IPS DF 4.7 (cell line): Measurements from ENCODE around the gene TSSC4.

ENCODE experiments used
- DNase-seq: peaks from one replicate; pipeline ENCODE4 v3.0.0-alpha.2; 2013; ENCODE audit warnings: low spot score; ENCODE audit errors: extremely low read depth

Gene TSSC4

DNA sequence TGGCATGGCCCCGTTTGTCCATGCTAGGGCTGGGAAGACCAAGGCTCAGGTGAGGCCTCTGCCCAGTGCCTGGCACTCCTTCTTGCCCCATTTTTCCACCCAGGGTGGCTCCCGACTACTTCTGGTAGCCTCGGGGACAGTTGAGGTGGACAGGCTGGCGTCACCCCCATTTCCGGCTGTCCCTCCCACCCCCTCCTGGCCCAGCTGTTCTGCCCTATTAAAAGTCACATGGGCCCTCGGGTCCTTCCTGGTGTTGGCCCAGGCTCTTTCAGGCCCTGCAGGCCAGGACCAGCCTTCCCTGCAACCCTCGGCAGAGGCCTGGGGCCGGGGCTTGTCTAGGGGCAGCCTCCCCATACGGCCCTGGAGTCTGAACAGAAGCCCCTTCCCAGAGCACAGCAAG, 14.0 kb upstream of the TSSC4 start:
- DNase-seq: no peak

DNA sequence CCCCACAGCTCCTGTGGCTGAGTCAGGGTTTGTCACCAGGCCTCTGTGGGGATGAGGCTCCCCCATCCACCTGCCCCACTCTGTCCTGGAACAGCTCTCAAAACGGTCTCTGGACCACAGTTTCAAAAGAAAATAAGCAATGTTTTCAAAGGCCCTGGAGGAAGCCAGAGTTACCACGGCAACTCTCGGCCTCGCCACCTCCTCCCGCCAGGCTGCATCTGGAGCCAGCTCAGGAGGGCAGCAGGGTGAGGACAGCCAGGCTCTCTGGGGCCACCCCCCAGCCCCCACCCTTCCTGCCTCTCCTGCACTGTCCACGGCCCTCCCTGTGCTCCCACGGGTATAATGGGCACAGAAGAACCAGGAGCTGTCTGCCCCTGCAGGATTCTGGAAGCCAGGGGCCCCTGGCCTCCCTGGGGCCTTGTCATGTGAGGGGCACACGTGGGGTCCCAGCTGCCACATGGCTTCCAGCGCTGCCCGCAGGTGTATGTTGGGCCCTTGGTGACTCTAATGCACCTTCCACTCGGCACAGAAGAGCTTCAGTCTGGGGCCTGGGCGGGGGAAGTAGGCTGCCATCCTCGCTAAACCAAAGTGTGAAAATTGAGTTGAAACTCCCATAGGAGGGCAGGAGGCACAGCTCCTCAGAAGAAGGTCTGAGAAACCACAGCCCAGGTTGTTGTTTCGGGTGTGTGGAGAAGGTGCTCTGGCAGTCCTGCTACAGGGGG, 13.1 kb upstream of the TSSC4 start:
- DNase-seq: no peak

DNA sequence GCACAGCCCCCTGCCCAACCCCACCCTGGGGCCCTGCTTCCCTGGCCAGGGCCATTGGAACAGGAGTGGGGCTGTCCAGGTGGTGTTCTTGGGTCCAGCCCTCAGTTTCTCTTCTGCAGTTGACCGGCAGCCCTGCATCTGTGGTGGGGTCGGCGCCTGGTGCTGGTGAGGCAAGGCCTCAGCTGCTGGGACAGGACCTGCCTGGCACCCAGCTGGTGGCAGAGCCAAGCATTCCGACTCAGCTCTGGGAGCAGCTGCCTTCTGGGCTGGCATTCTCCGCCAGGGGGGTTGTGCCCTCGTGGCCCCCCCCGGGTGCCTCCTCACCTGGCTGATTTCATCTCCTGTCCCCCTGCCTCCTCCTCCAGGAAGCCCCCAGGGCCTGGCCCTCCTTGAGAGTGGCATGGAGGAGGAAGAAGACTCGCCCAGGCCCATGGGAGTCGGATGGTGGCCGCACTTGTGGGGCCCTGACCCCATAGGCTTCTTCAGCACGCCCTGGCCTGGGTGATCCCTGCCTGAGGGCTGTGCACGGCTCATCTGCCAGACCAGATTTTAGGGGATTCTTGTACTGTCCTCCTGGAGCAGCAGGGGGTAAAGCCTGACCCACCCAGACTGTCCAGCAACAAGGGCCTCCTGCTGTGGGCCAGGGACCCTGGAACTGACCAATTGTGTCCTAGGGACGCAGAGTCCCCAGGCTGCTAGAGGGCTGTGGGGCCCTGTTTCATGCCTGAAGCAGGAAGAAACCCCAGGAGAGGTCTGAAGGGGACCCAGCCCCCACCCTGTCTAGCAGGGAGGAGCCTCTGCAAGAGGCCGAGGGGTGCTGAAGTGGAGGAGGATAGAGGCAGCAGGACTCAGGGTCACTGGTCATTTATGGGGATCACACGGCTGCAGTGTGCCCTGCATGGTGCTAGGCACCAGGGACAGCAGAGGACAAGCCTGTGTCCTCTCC, 11.8 kb upstream of the TSSC4 start:
- no peak for DNase-seq

DNA sequence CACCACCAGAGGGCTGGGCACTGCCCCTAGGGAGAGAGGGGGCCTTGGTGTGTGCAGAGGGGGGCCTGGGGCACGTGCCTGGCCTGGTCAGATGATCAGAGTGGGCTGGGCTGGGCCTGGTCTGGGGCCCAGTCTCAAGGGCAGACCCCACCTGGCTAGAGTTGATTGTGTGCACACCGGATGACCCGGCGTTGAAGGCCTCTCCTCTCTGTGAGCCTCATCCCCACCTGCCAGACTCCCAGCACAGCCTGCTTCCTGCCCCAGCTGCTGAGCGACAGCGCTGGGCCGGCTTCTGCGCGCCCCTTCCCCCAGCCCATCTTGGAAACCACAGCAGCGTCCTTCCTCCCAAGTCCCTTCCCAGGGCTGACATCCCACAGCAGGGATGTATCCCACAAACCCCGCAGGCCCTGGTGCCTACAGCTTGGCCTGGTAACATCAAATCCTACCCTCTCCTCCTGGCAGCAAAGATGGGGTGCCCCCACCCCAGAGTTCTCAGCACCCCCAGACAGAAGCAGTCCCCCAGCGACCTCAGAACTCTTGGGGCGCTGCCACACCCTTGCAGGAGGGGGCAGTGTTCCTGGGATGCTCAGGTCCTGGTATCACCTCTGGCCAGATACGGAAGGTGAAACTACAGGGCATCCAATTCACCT, 11.0 kb upstream of the TSSC4 start:
- no peak for DNase-seq

DNA sequence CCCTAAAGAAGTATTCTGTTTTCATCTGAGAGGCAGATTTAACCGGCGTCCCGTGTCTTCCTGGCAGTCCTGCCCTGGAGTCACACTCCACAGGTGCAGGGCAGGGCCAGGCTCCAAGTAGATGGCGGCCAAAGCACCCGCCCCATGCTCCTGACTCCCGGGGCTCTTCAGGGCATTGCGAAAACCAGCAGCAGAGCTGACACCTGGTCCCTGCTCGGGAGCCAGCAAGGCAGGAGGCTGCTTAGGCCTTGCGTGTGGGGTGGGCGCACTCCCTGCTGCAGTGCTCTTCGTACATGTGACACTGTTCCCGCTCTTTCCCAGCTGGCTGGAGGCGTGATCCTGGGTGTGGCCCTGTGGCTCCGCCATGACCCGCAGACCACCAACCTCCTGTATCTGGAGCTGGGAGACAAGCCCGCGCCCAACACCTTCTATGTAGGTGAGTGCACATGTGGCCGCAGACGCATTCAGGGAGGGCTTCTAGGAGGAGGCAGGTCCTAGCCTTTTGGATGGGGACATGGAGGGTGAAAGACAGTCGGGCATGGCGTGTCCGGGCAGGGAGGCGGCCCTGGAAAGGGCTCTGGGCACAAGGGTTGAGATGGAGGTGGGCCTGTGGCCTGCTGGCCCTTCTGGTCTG, 10.3 kb upstream of the TSSC4 start:
- no peak for DNase-seq

DNA sequence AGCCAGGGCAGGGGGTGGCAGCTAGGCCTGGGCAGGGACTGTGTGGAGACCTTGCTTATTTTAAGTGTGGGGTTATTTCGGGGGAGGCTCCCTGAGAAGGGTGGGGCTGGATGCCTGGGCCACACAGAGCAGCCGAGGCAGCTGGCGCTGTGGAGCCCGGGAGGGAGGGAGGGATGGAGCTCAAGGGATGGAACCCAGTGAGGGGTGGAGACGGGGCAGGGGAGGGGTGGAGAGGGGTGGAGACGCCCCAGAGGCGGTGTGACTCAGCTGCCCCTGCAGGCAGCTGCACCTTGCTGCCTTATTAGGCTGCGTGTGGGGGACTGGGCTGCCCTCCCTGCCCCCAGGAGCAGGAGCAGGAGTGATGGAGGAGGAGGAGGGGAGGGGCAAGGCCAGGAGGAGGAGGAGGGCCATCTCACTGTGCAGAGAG, 9.8 kb upstream of the TSSC4 start:
- DNase-seq: no peak

DNA sequence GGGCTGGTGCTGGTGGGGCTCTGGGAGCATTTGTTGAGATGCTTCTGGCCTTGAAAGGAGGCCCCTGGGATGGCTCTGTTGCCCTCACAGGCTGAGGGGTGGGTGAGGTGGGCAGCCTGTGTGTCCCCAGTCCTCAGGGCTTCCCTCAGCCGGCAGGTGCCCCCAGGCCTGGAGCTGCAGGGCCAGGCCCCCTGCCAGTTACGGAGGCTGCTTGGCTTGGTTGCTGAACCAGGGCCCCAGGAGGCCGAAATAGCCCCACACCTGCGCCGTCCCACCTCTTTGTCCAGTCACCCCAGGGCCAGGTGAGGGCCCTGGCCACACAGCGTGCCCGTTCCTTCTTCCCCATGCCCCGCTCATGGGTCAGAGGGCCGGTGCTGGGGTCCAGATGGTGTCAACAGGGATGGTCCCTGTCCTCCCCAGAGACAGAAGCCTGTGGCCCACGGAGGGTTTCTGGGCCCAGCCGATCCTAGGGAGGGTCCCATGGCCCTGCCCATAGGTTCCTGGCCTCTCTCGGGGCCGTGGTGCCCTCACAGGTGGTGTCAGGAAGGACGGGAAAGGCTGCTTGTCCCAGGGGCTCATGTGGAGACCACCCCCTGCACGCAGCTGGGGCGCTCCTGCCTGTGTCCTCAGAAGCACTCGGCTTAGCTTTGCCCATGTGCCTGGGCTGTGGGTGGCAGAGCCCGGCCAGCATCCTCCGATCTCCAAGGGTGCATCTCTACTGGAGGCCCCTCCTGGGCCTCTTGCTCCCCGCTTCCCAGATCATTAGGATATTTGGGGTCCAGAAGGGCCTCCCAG, 9.2 kb upstream of the TSSC4 start:
- DNase-seq: no peak

DNA sequence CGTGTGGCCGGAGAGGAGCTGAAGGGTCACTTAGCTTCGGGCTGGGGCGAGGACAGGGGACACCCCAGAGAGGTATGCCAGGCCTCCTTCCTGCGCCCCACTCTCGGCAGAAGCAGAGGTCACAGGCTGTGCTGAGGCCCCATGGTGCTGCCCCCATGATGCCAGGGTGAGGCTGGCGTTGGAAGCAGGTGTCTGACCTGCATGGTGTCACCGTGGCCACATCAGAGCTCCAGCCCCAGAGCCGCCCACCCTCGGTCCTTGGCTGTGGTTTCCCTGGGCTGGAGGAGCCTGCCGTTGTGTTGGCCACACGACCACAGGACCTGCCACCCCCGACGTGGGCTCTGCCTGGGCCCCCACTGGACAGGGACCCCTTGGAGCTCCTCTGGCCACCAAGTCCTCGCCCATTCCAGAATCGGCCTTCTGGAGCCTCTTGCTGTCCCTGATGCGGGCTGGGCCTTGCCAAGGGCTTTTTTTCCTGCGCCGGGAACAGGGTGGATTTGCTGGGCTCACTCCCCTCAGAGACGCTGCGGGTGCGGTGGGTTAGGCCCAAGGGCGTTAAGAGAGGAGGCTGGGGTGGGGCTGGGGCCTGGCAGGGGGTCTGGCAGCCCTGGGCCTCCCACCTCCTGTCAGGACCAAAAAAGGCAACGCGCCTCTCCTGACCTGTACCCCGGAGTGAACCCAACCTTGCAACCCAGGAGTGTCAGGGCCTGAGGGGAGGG, 8.2 kb upstream of the TSSC4 start:
- DNase-seq: no peak

DNA sequence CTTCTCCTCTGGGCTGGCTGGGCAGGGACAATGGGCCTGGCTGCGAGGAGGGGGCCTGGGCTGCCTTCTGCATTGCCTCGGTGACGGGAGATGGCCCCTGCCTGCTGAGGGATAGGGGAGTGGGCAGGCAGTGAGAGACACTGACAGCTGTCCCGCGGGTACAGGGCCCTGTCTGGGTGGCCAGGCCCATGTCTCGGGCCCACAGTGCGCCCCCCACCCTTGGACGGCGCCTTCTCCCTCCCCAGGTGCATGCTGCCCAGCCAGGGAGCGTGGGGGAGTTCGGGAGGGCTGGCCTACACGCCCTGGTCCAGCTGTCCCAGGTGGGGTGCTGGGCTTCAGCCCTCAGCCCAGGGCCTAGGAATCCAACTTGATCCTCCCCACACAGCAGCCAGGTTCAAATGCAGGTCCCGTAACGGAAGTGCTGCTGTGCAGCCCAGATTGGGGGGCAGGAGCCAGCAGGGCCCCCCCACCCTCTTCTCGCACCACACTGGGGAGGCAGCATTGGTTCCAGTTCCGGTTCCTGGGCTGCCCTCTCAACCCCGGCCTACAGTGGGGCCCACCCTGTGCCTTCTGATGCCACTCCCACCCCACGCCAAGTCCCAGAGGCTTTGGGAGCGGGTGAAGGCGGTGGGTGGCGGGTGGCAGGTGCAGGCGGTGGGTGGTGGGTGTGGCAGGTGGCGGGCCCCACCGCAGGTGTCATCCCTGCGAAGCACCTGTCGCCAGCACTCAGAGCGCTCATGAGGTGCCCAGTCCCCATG, 7.3 kb upstream of the TSSC4 start:
- no peak for DNase-seq

DNA sequence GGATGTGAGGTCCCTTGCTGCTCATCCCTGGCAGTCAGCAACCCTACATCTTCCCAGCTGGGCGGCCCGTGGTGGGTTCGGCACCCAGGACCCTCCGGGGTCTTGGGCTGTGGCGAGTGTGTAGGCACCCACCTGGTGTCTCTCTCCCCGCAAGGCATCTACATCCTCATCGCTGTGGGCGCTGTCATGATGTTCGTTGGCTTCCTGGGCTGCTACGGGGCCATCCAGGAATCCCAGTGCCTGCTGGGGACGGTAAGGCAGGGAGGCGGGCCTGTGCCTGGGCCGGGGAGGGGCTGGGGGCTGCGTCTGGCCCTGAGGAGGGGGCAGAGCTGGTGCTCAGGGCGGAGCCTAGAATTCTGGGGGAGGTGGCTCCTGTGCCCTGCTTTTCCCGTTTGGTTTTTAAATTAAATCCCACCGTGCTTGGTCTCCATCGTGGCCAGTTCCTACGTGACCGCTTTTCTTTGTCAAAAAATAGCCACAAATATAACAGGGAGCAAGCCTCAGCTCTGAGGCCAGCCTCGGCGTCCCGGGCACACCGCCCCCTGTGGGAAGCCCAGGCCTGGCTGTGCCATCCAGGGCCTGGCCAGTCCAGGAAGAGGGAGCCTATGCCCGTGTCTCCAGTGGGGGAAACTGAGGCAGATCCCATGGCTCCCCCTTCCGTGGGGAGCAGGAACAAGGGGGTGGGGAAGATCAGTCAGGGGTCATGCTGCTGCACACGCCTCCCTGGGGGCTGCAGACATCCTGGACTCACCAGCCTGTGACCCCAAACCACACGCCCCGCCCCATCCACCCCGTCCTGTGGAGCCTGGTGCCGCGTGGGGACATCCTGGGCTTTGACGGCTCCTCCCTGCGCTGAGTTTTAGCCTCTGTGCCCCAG, 6.4 kb upstream of the TSSC4 start:
- DNase-seq: no peak

DNA sequence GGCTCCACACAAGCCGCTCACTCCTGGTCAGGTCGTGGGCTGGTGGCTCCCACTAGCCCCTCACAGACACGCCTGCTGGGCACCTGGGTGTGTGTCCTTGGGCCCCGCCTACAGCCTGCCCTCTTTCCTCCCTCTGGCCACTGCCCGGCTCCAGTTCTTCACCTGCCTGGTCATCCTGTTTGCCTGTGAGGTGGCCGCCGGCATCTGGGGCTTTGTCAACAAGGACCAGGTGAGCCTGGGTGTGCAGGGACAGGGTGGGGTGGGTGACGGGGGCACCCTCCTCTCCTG, 5.8 kb upstream of the TSSC4 start:
- no peak for DNase-seq

DNA sequence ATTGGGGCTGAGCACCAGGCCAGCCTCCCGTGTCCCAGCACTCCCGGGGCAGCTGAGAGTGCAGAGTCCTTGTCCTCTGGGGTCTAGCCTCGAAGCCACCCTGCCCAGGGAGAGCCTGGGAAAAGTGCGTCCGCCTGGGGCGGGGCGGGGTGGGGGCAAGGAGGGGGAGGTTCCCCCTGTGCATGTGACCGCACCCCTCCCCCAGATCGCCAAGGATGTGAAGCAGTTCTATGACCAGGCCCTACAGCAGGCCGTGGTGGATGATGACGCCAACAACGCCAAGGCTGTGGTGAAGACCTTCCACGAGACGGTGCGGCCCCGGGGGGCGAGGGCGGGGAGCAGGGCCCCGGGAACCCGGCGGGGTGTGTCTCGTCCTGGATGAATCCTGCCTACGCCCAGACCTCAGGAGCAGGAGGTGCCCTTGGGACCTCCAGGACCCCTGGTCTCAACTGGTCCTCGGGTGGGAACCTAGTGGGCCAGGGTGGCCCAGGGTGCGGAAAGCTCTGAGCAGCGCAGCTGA, 5.3 kb upstream of the TSSC4 start:
- DNase-seq: no peak

DNA sequence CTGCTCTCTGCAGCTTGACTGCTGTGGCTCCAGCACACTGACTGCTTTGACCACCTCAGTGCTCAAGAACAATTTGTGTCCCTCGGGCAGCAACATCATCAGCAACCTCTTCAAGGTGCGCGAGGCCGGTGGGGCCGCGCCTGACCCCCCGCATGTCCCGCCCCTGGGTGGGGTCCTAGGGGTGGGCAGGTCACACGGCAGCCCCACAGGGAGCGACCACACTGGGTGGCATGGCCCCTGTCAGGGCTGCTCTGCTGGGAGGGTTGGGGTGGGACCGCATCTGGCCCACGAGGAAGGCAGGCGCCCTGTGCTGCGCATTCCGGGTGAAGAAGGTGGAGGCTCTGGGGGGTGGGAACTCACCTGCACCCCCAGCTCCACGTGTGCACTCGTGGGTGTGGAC, 4.7 kb upstream of the TSSC4 start:
- DNase-seq: no peak

DNA sequence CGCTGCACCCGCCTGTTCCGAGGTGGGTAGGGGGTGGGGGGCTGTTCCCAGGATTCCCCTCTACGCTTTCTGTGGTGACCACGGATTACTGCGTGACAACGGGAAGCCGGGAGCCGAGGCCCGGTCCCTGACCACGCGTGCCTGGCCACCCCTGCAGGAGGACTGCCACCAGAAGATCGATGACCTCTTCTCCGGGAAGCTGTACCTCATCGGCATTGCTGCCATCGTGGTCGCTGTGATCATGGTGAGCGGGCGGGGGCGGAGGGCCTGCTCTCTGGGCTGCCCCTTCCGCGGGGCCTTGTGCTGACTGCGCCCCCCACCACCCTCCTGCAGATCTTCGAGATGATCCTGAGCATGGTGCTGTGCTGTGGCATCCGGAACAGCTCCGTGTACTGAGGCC, 4.1 kb upstream of the TSSC4 start:
- DNase-seq: no peak

DNA sequence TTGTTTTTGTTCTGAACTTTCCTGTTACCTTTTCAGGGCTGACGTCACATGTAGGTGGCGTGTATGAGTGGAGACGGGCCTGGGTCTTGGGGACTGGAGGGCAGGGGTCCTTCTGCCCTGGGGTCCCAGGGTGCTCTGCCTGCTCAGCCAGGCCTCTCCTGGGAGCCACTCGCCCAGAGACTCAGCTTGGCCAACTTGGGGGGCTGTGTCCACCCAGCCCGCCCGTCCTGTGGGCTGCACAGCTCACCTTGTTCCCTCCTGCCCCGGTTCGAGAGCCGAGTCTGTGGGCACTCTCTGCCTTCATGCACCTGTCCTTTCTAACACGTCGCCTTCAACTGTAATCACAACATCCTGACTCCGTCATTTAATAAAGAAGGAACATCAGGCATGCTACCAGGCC, 3.5 kb upstream of the TSSC4 start:
- DNase-seq: no peak

DNA sequence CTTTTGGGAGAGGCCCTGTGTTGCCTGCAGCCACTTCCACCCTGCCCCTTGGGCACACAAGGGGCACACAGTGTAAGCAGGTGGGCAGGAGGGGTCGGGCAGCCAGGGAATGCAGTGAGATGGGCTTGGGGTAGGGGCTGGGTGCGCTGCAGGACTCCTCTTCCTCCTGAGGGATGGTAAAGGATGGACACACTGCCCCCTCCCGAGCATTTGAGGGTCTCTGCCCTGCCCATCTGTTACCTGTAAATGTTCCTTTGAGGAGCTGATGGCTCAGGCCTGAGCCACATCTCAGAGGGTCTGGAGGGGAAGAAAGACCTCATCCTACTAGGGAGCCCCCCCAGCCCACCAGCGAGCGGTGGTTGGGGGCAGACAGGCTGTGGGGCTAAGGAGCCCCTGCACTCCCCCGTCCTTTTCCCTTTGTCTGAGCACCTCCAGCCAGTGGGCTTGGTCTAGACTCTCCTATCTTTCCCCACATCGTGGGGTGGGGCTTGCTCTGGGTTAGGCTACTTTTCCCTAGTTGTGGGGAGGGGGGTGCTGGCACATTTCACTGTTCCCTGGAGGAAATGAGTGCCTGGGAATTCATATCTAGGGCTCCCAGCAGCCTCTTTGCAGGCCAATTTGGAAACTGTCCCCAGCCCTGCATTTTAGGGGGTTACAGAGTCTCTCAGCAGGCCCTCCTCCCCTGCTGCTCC, 1.7 kb upstream of the TSSC4 start:
- DNase-seq: no peak

DNA sequence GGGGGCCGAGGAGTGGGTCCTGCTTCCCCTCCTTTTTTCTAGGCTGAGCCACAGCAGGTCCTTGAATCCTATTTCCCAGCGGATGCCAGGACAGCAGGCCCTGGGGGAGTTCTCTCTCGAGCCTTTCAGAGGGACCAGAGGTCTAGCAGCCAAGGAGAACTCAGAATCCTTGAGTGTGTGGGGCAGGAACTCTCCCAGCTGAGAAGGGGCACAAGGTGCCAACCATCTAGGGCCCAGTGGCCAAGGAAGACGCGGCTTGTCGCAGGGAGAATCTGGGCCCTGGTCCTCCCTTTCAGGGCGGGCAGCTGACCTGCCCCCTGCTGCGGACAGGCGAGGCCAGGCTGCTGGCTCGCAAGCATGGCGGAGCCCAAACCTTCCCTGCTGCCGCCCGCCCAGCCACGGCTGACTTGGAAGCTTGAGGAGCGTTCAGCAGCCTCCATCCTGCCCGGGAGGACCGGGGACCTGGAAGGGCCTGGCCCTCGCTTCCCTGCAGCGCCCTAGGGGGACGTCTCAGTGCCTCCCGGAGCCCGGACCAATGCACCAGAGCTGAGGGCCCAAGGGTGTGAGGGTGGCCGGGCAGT, 972 bp upstream of the TSSC4 start:
- no peak for DNase-seq
